IMR-90 (cell line): Measurements from ENCODE around the gene TIGAR. TPM values are rescaled to one million over a fixed set of nuclear protein-coding genes. Genes with fewer than 3 reads are reported as not detected.

Experiments
- ATAC-seq: fragments of 200-7000 bp; cut with Tn5 transposase; 2 replicates; pipeline ENCODE4 v1.9.1; 2020; ENCODE audit warnings: low read depth, mild to moderate bottlenecking, moderate library complexity
- BruUV-seq: library from RNA; stranded (reverse); fragments of 400-500 nt; replicated peaks from 2 replicates; lab custom pipeline; 2021; lab: Mats Ljungman, UMichigan
- CTCF ChIA-PET: fragments of 300-600 bp; formaldehyde crosslinking; extraction: SDS; loops from one replicate; lab custom pipeline; 2021; ENCODE audit warnings: antibody characterized with exemption; lab: Yijun Ruan, JAX
- POLR2A ChIA-PET: fragments of 300-600 bp; sonication (Branson Sonifier 250); formaldehyde crosslinking; loops from one replicate; lab custom pipeline; 2022; ENCODE audit warnings: antibody characterized with exemption; ENCODE audit not compliant: unreplicated experiment; lab: Charles Lee
- DNase-seq: peaks from one replicate; pipeline ENCODE4 v3.0.0; 2013
- H2AFZ ChIP-seq: replicated peaks from 2 replicates; pipeline ENCODE3; 2013; ENCODE audit warnings: low read length, mild to moderate bottlenecking; ENCODE audit not compliant: poor library complexity
- H2AK5ac ChIP-seq: 2 replicates; pipeline ENCODE4 v1.6.1; 2013; ENCODE audit warnings: low read depth, low read length, inconsistent platforms
- H2AK9ac ChIP-seq: replicated peaks from 2 replicates; pipeline ENCODE3; 2013; ENCODE audit warnings: mild to moderate bottlenecking, low read depth, low read length, moderate library complexity; ENCODE audit not compliant: poor library complexity
- H2BK120ac ChIP-seq: 2 replicates; pipeline ENCODE4 v1.6.1; 2013; ENCODE audit warnings: low read depth, low read length, inconsistent platforms
- H2BK15ac ChIP-seq: 3 replicates; pipeline ENCODE4 v1.6.1; 2013; ENCODE audit warnings: low read depth, low read length, inconsistent platforms
- H2BK20ac ChIP-seq: 2 replicates; pipeline ENCODE4 v1.6.1; 2013; ENCODE audit warnings: low read depth, mild to moderate bottlenecking, inconsistent platforms, low read length, moderate library complexity
- H2BK5ac ChIP-seq: 2 replicates; pipeline ENCODE4 v1.6.1; 2013; ENCODE audit warnings: mild to moderate bottlenecking, low read depth, low read length, inconsistent platforms; ENCODE audit not compliant: poor library complexity, severe bottlenecking
- H3K14ac ChIP-seq: replicated peaks from 2 replicates; pipeline ENCODE4 v1.6.1; 2013; ENCODE audit warnings: low read depth, low read length, inconsistent platforms
- H3K18ac ChIP-seq: 2 replicates; pipeline ENCODE4 v1.6.1; 2013; ENCODE audit warnings: low read depth, low read length, control low read depth
- H3K23ac ChIP-seq: 2 replicates; pipeline ENCODE4 v1.6.1; 2013; ENCODE audit warnings: low read depth, low read length, inconsistent platforms
- H3K27ac ChIP-seq: 2 replicates; pipeline ENCODE4 v1.5.1; 2013; ENCODE audit warnings: mild to moderate bottlenecking, control low read depth, low read length; ENCODE audit not compliant: insufficient read depth
- H3K27me3 ChIP-seq: 2 replicates; pipeline ENCODE4 v1.6.1; 2013; ENCODE audit warnings: low read length; ENCODE audit not compliant: control insufficient read depth, insufficient read depth
- H3K36me3 ChIP-seq: 2 replicates; pipeline ENCODE4 v1.6.1; 2013; ENCODE audit warnings: low read length, mixed read lengths; ENCODE audit not compliant: control insufficient read depth, insufficient read depth
- H3K4ac ChIP-seq: 2 replicates; pipeline ENCODE4 v1.6.1; 2013; ENCODE audit warnings: low read depth, low read length, inconsistent platforms
- H3K4me1 ChIP-seq: 2 replicates; pipeline ENCODE4 v1.6.1; 2013; ENCODE audit warnings: low read length, mixed read lengths; ENCODE audit not compliant: control insufficient read depth, insufficient read depth
- H3K4me2 ChIP-seq: 2 replicates; pipeline ENCODE4 v1.6.1; 2013; ENCODE audit warnings: low read depth, mild to moderate bottlenecking, control low read depth, low read length, moderate library complexity
- H3K4me3 ChIP-seq: 2 replicates; pipeline ENCODE4 v1.5.1; 2013; ENCODE audit warnings: low read depth, mild to moderate bottlenecking, control low read depth, low read length, moderate library complexity; ENCODE audit not compliant: insufficient read depth
- H3K56ac ChIP-seq: 2 replicates; pipeline ENCODE4 v1.6.1; 2013; ENCODE audit warnings: low read length, inconsistent platforms; ENCODE audit not compliant: insufficient read depth; ENCODE audit errors: extremely low read depth
- H3K79me1 ChIP-seq, 2 experiments: 2 replicates each; pipeline ENCODE4 v1.6.1; 2013; ENCODE audit warnings: low read length in 2 of 2, inconsistent platforms in 1 of 2, low read depth in 1 of 2
- H3K9ac ChIP-seq: 2 replicates; pipeline ENCODE4 v1.6.1; 2013; ENCODE audit warnings: low read depth, low read length, control low read depth
- H3K9me1 ChIP-seq: 2 replicates; pipeline ENCODE4 v1.6.1; 2013; ENCODE audit warnings: low read length, inconsistent platforms; ENCODE audit not compliant: insufficient read depth
- H3K9me3 ChIP-seq: 2 replicates; pipeline ENCODE4 v1.6.1; 2013; ENCODE audit warnings: low read length; ENCODE audit not compliant: control insufficient read depth, insufficient read depth
- H4K20me1 ChIP-seq: 2 replicates; pipeline ENCODE4 v1.6.1; 2013; ENCODE audit warnings: low read length, inconsistent platforms; ENCODE audit not compliant: insufficient read depth
- H4K5ac ChIP-seq: 2 replicates; pipeline ENCODE4 v1.6.1; 2013; ENCODE audit warnings: mild to moderate bottlenecking, low read depth, low read length, control low read depth
- H4K8ac ChIP-seq, 2 experiments: 2 replicates each; pipeline ENCODE4 v1.6.1; 2013; ENCODE audit warnings: low read depth in 2 of 2, low read length in 2 of 2, control low read depth in 1 of 2, inconsistent platforms in 1 of 2
- H4K91ac ChIP-seq: 2 replicates; pipeline ENCODE4 v1.6.1; 2013; ENCODE audit warnings: low read depth, low read length, inconsistent platforms; ENCODE audit not compliant: insufficient read depth
- CEBPB ChIP-seq: IDR thresholded peaks from 2 replicates; pipeline ENCODE4 v1.6.1; 2012; ENCODE audit warnings: low read depth, low read length, improper control_type of control experiment
- FOS ChIP-seq: fragments of 150-350 bp; IDR thresholded peaks from 2 replicates; pipeline ENCODE4 v1.6.1; 2016; ENCODE audit warnings: low read depth, low read length
- MAZ ChIP-seq: IDR thresholded peaks from 2 replicates; pipeline ENCODE4 v1.6.1; 2012; ENCODE audit warnings: low read depth, mild to moderate bottlenecking, low read length, improper control_type of control experiment, moderate library complexity, borderline replicate concordance
- MXI1 ChIP-seq: IDR thresholded peaks from 2 replicates; pipeline ENCODE4 v1.6.1; 2012; ENCODE audit warnings: low read depth, mild to moderate bottlenecking, low read length, moderate library complexity, borderline replicate concordance
- RAD21 ChIP-seq: IDR thresholded peaks from 2 replicates; pipeline ENCODE4 v1.6.1; 2012; ENCODE audit warnings: low read length, improper control_type of control experiment
- RCOR1 ChIP-seq: IDR thresholded peaks from 2 replicates; pipeline ENCODE4 v1.6.1; 2012; ENCODE audit warnings: mild to moderate bottlenecking, low read length, improper control_type of control experiment; ENCODE audit not compliant: insufficient replicate concordance
- SMC3 ChIP-seq: fragments of 150-350 bp; IDR thresholded peaks from 2 replicates; pipeline ENCODE4 v1.6.1; 2016; ENCODE audit warnings: low read depth, mild to moderate bottlenecking, antibody characterized with exemption, low read length, moderate library complexity
- USF2 ChIP-seq: fragments of 150-350 bp; IDR thresholded peaks from 2 replicates; pipeline ENCODE4 v1.6.1; 2017; ENCODE audit warnings: mild to moderate bottlenecking, antibody characterized with exemption, low read length, low read depth
- WGBS, 2 experiments: methylation state at CpG; one replicate each; pipeline versions ENCODE4 v1.1.5 to v1.1.7; 2013; ENCODE audit warnings: missing lambda C conversion rate in 2 of 2; ENCODE audit not compliant: insufficient read length in 1 of 2; ENCODE audit errors: extremely low coverage in 2 of 2; 5-methylcytosine and 5-hydroxymethylcytosine counted together
- dilution Hi-C: fragments of 300-500 bp; cut with HindIII; formaldehyde crosslinking; loops from one replicate; pipeline ENCODE4 v1.14.3; 2018; ENCODE audit warnings: low sequenced_read_pairs; ENCODE audit not compliant: unreplicated experiment
- in situ Hi-C: fragments of 300-500 bp; cut with MboI; formaldehyde crosslinking; loops from 3 replicates; pipeline ENCODE4 v1.14.3; 2019; ENCODE audit warnings: low sequenced_read_pairs, inconsistent platforms, mixed read lengths
- intact Hi-C: fragments of 100-400 bp; cut with micrococcal nuclease; formaldehyde crosslinking; loops from 2 replicates; pipeline ENCODE4 v1.10.0; 2022
- polyA plus RNA-seq, 3 experiments: library from polyadenylated mRNA; depleted of rRNA; stranded (reverse); fragments of >200 nt; gene quantifications; 2 replicates each; pipeline ENCODE4 v1.2.3, GENCODE V29; 2012; ENCODE audit warnings: low replicate concordance in 1 of 3
- total RNA-seq: library from RNA; depleted of rRNA; stranded (reverse); fragments of >200 nt; gene quantifications from 2 replicates; pipeline ENCODE4 v1.2.3, GENCODE V29; 2012
- TF ChIP-seq, protein P1 (sequence below): conservative IDR thresholded peaks from 2 replicates; pipeline ENCODE4 v1.5.1; 2012; ENCODE audit warnings: mild to moderate bottlenecking, low read depth, low read length, improper control_type of control experiment

The TIGAR gene
- total and polyA plus RNA-seq, 2 of the 4 experiments (the other 2 are of a cell fraction) = 7.3 to 13.7 TPM

GRCh38 chr12:4327293-4327692 lies 6.3 kb downstream of the TIGAR start:
- Histone ChIP-seq H2AFZ (no peak overlapping the region), H3K27me3 (no peaks in the 10 kb centered on the region), H2BK120ac (no peak overlapping the region), H3K4me1 (no peaks in the 10 kb centered on the region), H2AK9ac (no peak overlapping the region), H2BK15ac (no peak overlapping the region), H2AK5ac (no peak overlapping the region), H3K36me3 (peaks cover 4% of the 10 kb centered on the region), H3K4ac (no peak overlapping the region), H3K4me3 (no peak overlapping the region), H3K18ac (no peak overlapping the region), H3K79me1 (peaks cover 39 to 43% of the 10 kb centered on the region in 2 experiments), H2BK5ac (no peak overlapping the region), H3K27ac (no peak overlapping the region), H4K5ac (no peak overlapping the region), H3K23ac (no peak overlapping the region), H4K91ac (no peak overlapping the region), H3K4me2 (no peak overlapping the region), H3K9me3 (no peaks in the 10 kb centered on the region), H2BK20ac (no peak overlapping the region), H3K9me1 (peaks cover 7% of the 10 kb centered on the region; the same call in 1 of the 2 replicates), H4K8ac (no peak overlapping the region), H3K14ac (no peak overlapping the region), H3K56ac (no peak overlapping the region), H3K9ac (no peak overlapping the region), H4K20me1 (peaks cover 17% of the 10 kb centered on the region; the same call in 1 of the 2 replicates)
- no TSS peak for BruUV-seq
- dilution Hi-C loops (no loop called here), in situ Hi-C loops (no loop called here), intact Hi-C loops (no loop called here)
- ChIA-PET POLR2A (interaction anchor here (0.5 kb wide), 1 partner anchor 135 kb away, joined by 18 read pairs; no protein-coding TSS in a partner anchor), CTCF (no interaction called here)
- DNase-seq (no peak), ATAC-seq (no peak)
- TF ChIP-seq, protein P1, sequence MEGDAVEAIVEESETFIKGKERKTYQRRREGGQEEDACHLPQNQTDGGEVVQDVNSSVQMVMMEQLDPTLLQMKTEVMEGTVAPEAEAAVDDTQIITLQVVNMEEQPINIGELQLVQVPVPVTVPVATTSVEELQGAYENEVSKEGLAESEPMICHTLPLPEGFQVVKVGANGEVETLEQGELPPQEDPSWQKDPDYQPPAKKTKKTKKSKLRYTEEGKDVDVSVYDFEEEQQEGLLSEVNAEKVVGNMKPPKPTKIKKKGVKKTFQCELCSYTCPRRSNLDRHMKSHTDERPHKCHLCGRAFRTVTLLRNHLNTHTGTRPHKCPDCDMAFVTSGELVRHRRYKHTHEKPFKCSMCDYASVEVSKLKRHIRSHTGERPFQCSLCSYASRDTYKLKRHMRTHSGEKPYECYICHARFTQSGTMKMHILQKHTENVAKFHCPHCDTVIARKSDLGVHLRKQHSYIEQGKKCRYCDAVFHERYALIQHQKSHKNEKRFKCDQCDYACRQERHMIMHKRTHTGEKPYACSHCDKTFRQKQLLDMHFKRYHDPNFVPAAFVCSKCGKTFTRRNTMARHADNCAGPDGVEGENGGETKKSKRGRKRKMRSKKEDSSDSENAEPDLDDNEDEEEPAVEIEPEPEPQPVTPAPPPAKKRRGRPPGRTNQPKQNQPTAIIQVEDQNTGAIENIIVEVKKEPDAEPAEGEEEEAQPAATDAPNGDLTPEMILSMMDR = no peak
- TF ChIP-seq RCOR1 (no peak), MAZ (no peak), RAD21 (no peak), CEBPB (no peak), SMC3 (no peak), USF2 (no peak), MXI1 (no peak), FOS (no peak)
- WGBS, 2 experiments = no CpG with 5 or more reads among the region's 2 CpGs
